T-helper 22 cell (primary cell): Measurements from ENCODE around the gene AMN.

Experiments
- DNase-seq: peaks from one replicate; pipeline ENCODE4 v3.0.0-alpha.2; 2020; ENCODE audit warnings: low read depth

AMN gene

GRCh38 chr14:102899516-102899900 is 23.0 kb upstream of the AMN start:
- DNase-seq: no peak

GRCh38 chr14:102900631-102901571 is 21.6 kb upstream of the AMN start:
- no peak for DNase-seq

- DNase-seq: no peak
Measured at GRCh38 chr14:102901633-102902032, 20.8 kb upstream of the AMN start.

- no peak for DNase-seq
Measured at GRCh38 chr14:102902086-102902485, 20.4 kb upstream of the AMN start.

- no peak for DNase-seq
Measured at GRCh38 chr14:102902523-102903247, 19.8 kb upstream of the AMN start.

GRCh38 chr14:102903248-102903888 is 19.1 kb upstream of the AMN start:
- DNase-seq: no peak

GRCh38 chr14:102903889-102904512 is 18.5 kb upstream of the AMN start:
- DNase-seq: no peak

- DNase-seq: no peak
Measured at GRCh38 chr14:102905116-102906108, 17.1 kb upstream of the AMN start.

- no peak for DNase-seq
Measured at GRCh38 chr14:102906616-102907302, 15.7 kb upstream of the AMN start.

- no peak for DNase-seq
Measured at GRCh38 chr14:102907303-102907844, 15.1 kb upstream of the AMN start.

- DNase-seq: no peak
Measured at GRCh38 chr14:102907980-102908730, 14.3 kb upstream of the AMN start.

- DNase-seq: no peak
Measured at GRCh38 chr14:102908766-102909455, 13.6 kb upstream of the AMN start.

- no peak for DNase-seq
Measured at GRCh38 chr14:102909462-102909861, 13.0 kb upstream of the AMN start.

GRCh38 chr14:102909911-102910310 is 12.6 kb upstream of the AMN start:
- no peak for DNase-seq

- no peak for DNase-seq
Measured at GRCh38 chr14:102910442-102910841, 12.0 kb upstream of the AMN start.

GRCh38 chr14:102911541-102911951 is 10.9 kb upstream of the AMN start:
- no peak for DNase-seq

- no peak for DNase-seq
Measured at GRCh38 chr14:102911991-102912761, 10.3 kb upstream of the AMN start.
